GM19328 (cell line): ENCODE data around the gene GALNT9.
"Not testable (repeated sequence)": the region's sequence is repeated elsewhere in the genome, so short reads cannot be mapped to it uniquely, and the experiment has no call there.

Experiments
- ATAC-seq: cut with Tn5 transposase; IDR thresholded peaks from one replicate; pipeline ENCODE4 v1.9.1; 2021; ENCODE audit warnings: mild to moderate bottlenecking, moderate library complexity; ENCODE audit not compliant: unreplicated experiment

GALNT9 gene

GRCh38 chr12:132149526-132149925 is 179.9 kb downstream of the GALNT9 start:
- ATAC-seq: not testable (repeated sequence)

DNA sequence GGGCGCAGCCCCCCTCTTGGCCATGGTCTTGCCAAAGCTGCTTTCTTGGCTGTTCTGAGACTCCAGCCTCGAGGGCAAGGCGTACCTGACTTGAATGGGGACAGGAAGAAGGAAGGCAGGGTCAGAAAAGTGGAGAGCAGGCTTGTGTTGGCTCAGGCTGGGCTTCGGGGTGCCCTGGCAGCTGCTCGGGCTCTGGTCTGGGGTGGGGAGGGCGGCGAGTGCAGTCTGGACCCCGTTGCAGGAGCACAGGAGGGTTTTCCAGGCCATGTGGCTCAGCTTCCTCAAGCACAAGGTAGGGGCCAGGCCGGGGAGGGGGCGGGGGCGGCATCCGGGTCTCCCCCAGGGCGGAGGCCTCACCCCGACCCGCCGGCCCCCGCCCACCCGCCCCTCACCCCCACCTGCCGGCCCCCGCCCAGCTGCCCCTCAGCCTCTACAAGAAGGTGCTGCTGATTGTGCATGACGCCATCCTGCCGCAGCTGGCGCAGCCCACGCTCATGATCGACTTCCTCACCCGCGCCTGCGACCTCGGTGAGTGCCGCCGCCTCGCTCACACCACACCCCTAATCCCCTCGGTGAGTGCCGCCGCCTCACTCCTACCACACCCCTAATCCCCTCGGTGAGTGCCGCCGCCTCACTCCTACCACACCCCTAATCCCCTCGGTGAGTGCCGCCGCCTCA is 180.9 kb downstream of the GALNT9 start:
- ATAC-seq: no peak

DNA sequence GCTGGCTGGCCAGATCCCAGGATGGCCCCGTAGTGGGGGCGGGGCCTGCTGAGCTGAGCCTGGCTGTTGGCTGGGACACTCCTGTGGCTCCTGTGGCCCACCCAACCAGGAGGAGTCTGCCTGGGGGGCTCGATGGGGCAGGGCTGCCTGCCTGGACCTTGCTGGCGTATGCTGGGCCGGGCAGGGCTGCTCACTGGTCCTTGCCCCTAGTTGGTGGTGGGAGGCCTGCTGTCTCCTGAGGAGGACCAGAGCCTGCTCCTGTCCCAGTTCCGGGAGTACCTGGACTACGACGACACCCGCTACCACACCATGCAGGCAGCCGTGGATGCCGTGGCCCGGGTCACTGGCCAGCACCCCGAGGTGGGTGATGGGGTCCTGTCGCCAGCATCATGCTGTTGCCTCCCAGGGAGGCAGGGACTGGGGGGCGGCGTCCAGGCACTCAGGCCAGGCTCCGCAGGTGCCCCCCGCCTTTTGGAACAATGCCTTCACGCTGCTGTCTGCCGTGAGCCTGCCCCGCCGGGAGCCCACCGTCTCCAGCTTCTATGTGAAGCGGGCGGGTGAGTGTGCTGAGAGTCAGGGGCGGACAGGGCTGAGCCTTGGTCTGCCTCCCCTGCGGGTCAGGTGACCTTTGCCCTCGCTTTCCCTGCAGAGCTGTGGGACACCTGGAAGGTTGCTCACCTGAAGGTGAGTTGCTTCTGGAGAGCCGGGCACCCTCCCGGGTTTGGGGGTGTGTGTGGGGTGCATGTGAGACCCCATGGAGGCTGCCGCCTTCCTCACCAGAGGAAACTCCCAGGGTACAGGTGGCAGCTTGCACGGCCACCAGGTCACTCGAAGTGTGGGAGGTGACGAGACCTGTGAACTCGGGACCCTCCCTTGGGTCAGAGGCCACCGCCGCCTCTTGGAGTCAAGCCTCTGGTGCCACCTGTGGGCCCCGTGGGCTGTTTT is 181.7 kb downstream of the GALNT9 start:
- ATAC-seq: no peak

DNA sequence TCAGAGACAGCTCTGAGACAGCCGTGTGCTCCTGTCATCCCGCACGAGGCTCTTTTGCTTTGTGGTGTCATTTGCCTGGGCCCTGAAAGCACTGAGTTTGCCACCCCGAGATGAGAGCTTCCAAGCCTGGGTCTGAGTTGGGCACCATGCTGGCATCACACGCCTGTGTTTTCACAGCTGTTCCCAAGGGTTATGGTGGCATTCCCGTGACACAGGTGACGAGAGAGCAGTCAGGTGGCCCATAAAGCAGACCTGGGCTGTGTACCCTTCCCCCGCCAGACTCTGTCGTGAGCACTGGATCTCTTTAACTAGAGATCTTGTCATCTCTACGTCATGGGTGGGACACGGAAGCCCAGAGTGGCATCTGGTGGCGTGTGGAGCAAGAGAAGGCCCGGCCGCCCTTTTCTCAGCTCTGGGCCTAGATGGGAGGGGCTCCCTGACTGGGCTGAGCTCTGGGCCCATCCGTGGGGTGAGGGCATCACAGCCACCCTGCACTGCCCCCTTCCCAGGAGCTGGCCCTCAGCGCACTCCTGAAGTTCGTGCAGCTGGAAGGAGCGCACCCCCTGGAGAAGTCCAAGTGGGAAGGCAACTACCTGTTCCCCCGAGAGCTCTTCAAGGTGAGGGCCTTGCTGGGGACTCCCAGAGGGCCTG is 182.5 kb downstream of the GALNT9 start:
- no peak for ATAC-seq
